Measurements from ENCODE around the gene LIN7C. TPM values are rescaled to one million over a fixed set of nuclear protein-coding genes. Genes with fewer than 3 reads are reported as not detected.

Gene LIN7C
- total and polyA plus RNA-seq, 2 of the 13 experiments (the other 11 are each of a cell fraction or from before 2014, with no cell fraction given): 14.8 to 37.2 TPM

DNA sequence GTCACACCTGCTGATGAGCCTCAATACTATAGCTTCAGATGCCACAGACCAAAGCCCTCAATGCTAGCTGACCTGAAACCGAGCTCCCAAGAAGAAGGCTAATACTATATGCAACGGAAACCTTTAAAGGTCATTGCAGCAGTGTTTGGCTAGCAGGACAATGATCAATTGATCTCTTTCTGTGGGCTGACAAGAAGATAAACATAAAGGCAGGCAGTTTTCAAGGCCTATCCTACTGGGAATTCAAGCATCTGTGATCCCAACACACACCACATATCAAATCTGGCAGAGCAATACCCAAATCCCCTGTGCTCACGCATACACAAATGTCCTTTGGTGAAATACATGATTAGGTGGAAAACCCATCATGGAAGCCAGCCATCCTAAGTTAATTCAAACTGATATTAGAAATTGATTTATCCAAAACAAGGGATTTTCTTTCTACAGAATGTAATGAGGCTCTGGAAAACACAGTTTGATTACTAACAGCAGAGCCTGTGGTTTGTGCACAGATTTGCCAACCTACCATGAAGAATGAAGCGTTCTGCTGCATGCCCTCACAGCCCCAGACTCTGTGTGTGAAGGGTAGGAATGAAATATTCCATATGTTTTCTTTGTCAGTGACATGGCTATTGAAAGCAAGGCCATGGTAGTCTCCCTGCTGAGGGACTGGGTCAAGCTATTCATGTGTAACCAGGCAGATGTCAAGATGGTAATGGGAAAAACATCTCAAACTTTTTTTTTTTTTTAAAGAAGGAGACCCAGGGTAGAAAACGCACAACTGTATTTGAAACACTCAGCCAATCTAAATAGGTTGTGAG lies 46.2 kb downstream of the LIN7C start (continued):
- TF ChIP-seq GFI1 (CRISPR knock-in tag; IDR thresholded peaks at IDR 0.05; ENCODE audit: borderline replicate concordance) (peak; percentile 11; the same call in 1 of the 2 replicates), MIER3 (CRISPR knock-in tag; IDR thresholded peaks at IDR 0.05; ENCODE audit: borderline replicate concordance) (peak; percentile 54; the same call in 1 of the 2 replicates), IKZF1 (IDR thresholded peaks at IDR 0.05) (no peak), RCOR2 (CRISPR knock-in tag; IDR thresholded peaks at IDR 0.05) (peak; percentile 70; the same call in 1 of the 2 replicates), NR3C1 (CRISPR knock-in tag; IDR thresholded peaks at IDR 0.05) (no peak), NR2F1 (CRISPR knock-in tag; IDR thresholded peaks at IDR 0.05) (peak; percentile 13 to 47; a peak in 1 of 4 replicates), ZNF574 (CRISPR knock-in tag; IDR thresholded peaks at IDR 0.05) (no peak), SNAPC2 (CRISPR knock-in tag; IDR thresholded peaks at IDR 0.05) (peak; percentile 0; the same call in 1 of the 2 replicates), ZBTB49 (CRISPR knock-in tag; IDR thresholded peaks at IDR 0.05; ENCODE audit: borderline replicate concordance) (no peak), JARID2 (CRISPR knock-in tag; IDR thresholded peaks at IDR 0.05; ENCODE audit: insufficient replicate concordance) (no peak), ETV5 (CRISPR knock-in tag; IDR thresholded peaks at IDR 0.05; ENCODE audit: borderline replicate concordance) (peak; percentile 69; the same call in 1 of the 2 replicates), MEF2D (CRISPR knock-in tag; IDR thresholded peaks at IDR 0.05) (peak; percentile 61; the same call in 1 of the 2 replicates), SALL1 (CRISPR knock-in tag; IDR thresholded peaks at IDR 0.05) (peak; percentile 85), RBAK (CRISPR knock-in tag; IDR thresholded peaks at IDR 0.05) (no peak), REPIN1 (CRISPR knock-in tag; IDR thresholded peaks at IDR 0.05; ENCODE audit: borderline replicate concordance, low read depth) (peak; percentile 70; the same call in 1 of the 2 replicates), ZNF431 (CRISPR knock-in tag; IDR thresholded peaks at IDR 0.05; ENCODE audit: borderline replicate concordance, low read depth) (0 out of 2 replicates have a peak, but pooled peaks have one; percentile 18), ZNF264 (CRISPR knock-in tag; IDR thresholded peaks at IDR 0.05) (peak; percentile 48; the same call in 1 of the 2 replicates), TCF7L2 (IDR thresholded peaks at IDR 0.05; ENCODE audit: low read depth, low read length) (no peak), HOXA3 (CRISPR knock-in tag; IDR thresholded peaks at IDR 0.05) (peak; percentile 52; the same call in 1 of the 2 replicates), ZHX1 (CRISPR knock-in tag; IDR thresholded peaks at IDR 0.05; ENCODE audit: low read depth) (0 out of 2 replicates have a peak, but pooled peaks have one; percentile 63), RFX1 (IDR thresholded peaks at IDR 0.05) (no peak), ZNF572 (CRISPR knock-in tag; IDR thresholded peaks at IDR 0.05) (no peak)
